HG02840 (cell line): ENCODE data around the gene COL4A6.
A peak's percentile ranks its signal among the peaks of the same experiment; 100 is the strongest.

Source experiments
- ATAC-seq: cut with Tn5 transposase; IDR thresholded peaks from one replicate; pipeline ENCODE4 v1.9.1; 2021; ENCODE audit warnings: mild to moderate bottlenecking, moderate library complexity, moderate number of reproducible peaks; ENCODE audit not compliant: unreplicated experiment, low FRiP score

Gene COL4A6

GRCh38 chrX:108341947-108342346 is 96.3 kb downstream of the COL4A6 start:
- ATAC-seq: no peak

GRCh38 chrX:108332281-108332680 is 105.9 kb downstream of the COL4A6 start:
- ATAC-seq: no peak

- no peak for ATAC-seq
Measured at GRCh38 chrX:108331126-108331909, 106.9 kb downstream of the COL4A6 start.

- ATAC-seq: no peak
Measured at GRCh38 chrX:108323751-108324150, 114.5 kb downstream of the COL4A6 start.

DNA sequence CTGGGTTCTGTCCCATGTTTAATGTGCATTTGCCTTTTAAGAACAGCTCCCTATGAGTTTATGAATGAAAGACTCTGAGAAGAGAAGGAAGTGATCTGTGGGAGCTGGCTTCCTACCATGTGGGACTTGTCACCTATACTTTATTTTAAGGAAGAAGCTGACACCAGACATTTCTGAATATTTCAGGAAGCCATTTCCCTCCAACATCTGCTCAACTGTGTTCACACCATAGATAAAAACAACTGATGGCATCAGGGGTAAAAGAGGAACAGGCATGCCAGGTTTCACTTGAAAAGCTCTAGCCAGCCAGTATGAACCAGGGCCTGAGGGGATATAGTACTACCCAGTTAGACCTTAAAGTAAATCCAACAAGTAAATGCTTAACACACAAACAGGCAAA is 116.0 kb downstream of the COL4A6 start:
- no peak for ATAC-seq

GRCh38 chrX:108316456-108316855 is 121.8 kb downstream of the COL4A6 start:
- no peak for ATAC-seq

- no peak for ATAC-seq
Measured at GRCh38 chrX:108313669-108314068, 124.6 kb downstream of the COL4A6 start.

DNA sequence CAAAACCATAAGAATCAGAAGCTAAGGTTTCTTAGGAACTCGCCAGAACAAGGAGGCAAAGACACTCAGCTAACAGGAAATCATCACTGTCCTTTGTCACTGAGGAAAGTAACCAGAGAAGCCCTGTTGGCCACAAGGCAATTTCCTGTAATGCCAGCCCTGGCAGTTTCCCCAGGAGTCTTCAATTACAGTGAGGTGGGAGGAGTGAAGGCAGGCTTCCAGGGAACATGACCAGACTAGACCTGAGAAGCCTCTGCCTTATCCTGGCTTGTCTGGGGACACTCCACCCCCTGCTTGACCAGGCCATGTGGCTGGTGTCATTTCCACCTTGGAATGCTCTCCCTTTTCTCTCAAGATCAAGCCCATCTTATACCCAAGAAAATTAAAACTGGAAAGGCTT is 125.3 kb downstream of the COL4A6 start:
- ATAC-seq: no peak

GRCh38 chrX:108312011-108312410 is 126.2 kb downstream of the COL4A6 start:
- ATAC-seq: no peak

DNA sequence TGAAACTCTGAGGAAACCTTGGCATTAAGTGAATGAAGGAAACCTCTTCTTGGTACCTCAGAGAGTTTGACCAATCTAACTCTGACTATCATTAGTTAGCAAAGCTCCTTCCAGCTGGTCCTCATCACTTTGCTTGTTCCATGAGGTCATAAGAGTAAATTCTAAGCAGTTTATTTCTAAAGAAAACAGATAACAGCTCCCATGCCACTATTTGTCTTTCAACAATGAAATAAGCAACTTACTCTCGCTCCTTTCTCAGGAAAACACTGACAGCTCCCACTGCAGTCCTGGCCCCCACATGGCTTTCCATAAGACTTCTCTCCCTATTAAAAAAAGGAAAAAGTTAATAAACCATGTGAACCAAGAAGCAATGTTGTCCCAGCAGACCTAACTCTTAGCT is 127.7 kb downstream of the COL4A6 start:
- ATAC-seq: no peak

DNA sequence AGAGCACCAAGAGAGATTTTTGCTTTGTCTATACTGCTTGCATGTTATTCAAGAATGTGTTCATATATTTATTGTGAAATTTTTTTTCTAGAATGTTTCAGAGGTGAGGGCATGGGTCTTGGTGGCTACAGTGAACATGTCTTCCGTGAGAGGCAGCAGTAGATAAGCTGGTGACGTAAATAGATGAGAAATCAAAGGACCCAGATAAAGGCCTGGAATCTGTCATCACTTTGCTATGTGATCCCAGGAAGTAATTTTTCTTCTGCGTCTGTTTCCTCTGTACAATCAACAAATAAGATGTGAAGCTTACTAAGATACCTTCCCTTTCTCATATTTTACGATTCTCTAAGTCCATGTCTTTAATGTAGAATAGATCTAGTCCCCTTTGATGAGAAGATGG is 129.1 kb downstream of the COL4A6 start:
- ATAC-seq: no peak

- ATAC-seq: no peak
Measured at GRCh38 chrX:108307132-108308085, 130.8 kb downstream of the COL4A6 start.

DNA sequence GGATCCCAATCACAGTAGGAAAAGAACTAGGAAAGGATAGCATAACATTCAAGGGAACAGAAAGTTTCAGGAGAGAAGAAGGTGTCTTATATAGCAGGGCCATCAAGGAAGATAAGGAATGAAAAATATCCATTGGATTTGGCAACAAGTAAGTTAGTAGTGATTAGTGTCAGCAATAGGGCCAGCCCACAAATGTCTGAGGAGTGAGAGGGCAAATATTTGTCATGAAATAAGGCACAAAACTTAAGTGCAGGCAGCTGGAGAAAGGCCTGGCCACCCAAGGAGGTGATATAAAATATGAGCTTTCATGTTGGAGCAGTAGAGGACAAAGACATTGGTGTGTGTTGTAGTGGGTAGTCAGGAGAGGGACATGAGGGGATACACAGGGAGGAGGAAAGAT is 132.1 kb downstream of the COL4A6 start:
- ATAC-seq: no peak

DNA sequence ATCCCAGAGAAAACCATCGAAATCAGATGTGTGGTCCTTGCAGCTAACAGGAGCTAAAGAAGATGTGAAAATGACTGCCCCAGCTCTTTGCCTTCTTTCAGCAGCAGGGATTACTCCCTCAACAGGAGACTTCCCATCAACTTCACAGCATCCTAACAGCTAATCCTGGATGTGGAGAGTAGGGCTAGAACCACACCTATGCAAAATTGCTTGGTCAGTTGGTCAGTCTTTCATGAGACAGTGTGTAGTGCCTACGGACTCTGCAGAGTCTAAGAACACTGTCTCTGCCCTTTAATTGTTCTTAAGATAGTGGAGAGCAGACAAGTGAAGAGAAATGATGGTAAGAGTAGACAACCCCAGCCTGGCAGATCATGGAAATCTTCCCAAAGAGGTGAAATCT is 133.5 kb downstream of the COL4A6 start:
- ATAC-seq: no peak

DNA sequence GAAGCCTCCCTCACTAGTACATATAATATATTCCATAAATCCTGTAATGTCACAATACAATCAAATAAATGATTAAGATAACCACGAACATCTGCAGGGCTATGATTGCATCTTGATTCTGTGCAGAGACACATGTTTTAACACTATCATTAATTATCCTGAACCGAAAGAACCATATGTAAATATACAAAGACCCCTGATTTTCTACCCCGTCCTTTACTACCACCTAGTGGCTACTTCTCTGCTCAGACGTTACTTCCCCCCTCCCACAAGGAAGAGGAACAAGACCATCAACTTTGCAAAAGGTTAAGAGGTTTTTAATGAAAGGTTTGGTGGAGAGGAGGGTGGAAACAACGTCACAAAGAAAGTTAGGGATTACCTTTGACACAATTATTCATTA is 134.0 kb downstream of the COL4A6 start:
- no peak for ATAC-seq

DNA sequence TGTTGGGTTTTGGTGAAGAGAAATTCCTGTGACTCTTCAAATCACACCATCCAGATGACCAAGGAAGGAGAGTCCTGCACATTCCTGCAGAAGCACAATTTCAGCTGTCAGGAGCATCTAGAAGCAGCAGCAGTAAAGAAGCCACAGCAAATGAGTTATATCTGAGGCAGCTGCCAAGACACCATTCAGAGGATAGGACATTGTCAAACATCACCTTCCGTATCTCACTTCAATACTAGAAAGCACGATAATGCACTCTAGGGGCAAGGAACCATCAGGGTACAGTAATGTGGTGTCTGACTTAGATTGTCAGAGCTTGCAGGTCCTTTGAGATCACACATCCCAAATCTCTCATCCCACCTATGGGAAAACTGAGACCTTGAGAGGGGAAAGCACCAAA is 134.5 kb downstream of the COL4A6 start:
- no peak for ATAC-seq

DNA sequence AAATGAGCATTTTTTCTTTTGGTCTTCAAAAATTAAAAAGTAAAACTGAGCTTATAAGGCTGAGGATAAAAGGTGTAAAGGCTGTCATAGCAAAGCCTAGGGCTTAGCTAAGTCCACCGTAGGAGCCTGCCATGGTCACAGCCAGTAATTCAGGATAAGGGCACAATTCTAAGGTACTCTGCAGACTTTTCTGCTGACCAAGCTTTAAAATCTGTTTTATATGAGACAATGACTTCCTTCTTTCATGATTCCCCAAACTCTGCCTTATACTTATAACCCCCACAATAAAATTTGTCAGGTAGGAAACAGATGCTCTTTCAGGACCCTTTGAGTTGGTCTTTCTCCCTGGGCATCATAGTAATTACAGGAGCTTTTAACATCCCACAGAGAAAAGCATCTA is 138.5 kb downstream of the COL4A6 start:
- no peak for ATAC-seq

DNA sequence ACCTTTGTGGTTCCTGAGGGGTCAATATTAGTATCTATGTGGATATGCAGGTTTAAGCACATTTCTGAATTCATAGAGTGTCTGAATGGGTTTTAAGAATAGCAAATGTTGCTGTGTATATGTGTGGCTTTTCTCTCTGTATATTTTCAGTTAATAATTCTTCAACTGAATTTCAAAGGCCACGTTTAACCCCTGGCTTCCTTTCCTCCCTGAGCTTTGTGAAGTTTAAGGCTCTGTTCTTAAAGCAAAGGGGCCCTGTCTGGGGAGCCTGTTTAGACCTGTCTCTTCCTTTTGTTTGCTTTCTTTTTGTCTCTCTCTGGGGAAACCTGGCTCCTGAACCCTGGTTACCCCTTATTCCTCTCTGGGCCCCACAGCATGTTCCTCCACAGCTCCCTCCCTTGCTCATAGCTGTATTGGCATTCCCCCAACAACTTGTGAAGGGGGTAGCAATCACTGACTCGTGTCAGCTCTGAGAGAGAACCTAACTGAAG is 139.1 kb downstream of the COL4A6 start:
- peak; percentile 48 for ATAC-seq

DNA sequence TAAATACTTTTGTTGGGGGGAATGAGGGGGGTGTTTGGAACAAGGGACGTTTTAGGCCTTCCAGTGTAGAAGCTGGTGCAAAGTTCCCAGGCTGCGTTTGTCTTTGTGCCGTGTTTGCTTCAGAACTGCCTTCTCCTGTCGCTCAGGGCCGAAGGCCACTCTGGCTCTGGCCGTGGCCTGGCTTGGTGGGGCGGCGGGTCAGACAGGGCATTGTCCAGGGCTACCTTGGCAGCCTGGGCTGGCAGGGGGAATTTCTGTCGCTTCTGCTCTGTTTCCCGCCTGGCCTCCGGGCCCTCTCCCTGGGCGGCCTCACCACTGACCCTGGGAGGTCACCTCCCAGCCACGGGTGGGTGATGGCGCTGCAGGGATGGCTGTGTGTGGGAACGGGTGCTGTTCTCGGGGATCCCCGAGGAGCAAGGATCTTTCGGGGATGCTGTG is 140.0 kb downstream of the COL4A6 start:
- no peak for ATAC-seq

- no peak for ATAC-seq
Measured at GRCh38 chrX:108297290-108297689, 140.9 kb downstream of the COL4A6 start.

DNA sequence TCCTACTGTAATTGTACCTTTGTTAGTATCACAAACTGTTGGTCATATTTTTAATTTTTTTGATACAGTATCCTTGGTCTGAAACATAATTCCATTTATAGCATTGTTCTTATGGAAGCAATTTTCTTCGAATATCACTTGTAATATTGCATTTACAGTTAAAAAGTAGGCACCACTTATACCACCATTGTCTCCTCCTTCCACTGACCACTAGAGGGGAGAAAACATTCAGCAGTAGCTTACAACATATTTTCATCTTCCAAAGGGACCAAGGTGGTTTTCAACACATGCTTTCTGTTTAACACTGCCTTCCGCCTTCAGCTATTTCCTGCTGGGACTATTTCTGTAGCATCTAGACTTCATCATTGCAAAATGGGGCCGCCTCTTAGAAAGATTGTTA is 146.2 kb downstream of the COL4A6 start:
- no peak for ATAC-seq
